WTC11 (cell line): Measurements from ENCODE around the gene IMPDH1. TPM values are rescaled to one million over a fixed set of nuclear protein-coding genes. Genes with fewer than 3 reads are reported as not detected.

ENCODE experiments used
- ATAC-seq: fragments of 200-7000 bp; cut with Tn5 transposase; 2 replicates; pipeline ENCODE4 v1.10.0; 2021; ENCODE audit warnings: mild to moderate bottlenecking, moderate library complexity
- CTCF ChIA-PET: fragments of 300-600 bp; sonication (Branson Sonifier 250); formaldehyde crosslinking; loops from one replicate; lab custom pipeline; 2021; ENCODE audit warnings: antibody characterized with exemption; lab: Charles Lee
- POLR2A ChIA-PET: fragments of 350-600 bp; sonication (Branson Sonifier 250); formaldehyde crosslinking; loops from one replicate; lab custom pipeline; 2021; ENCODE audit warnings: antibody characterized with exemption; lab: Charles Lee
- DNase-seq: peaks from one replicate; pipeline ENCODE4 v3.0.0; 2021; ENCODE audit warnings: low spot score
- H3K27ac Mint-ChIP-seq: 2 replicates; pipeline ENCODE4 v1.8.0; 2021; ENCODE audit warnings: mixed read lengths
- H3K27me3 Mint-ChIP-seq: 2 replicates; pipeline ENCODE4 v1.8.0; 2021; ENCODE audit warnings: low read depth, mild to moderate bottlenecking, moderate library complexity, mixed read lengths
- H3K36me3 Mint-ChIP-seq: 2 replicates; pipeline ENCODE4 v1.8.0; 2021; ENCODE audit warnings: mixed read lengths
- H3K4me1 Mint-ChIP-seq: 2 replicates; pipeline ENCODE4 v1.8.0; 2022; ENCODE audit warnings: mixed read lengths
- H3K4me3 Mint-ChIP-seq: 2 replicates; pipeline ENCODE4 v1.8.0; 2021; ENCODE audit warnings: mild to moderate bottlenecking, moderate library complexity, mixed read lengths
- H3K9me3 Mint-ChIP-seq: 2 replicates; pipeline ENCODE4 v1.8.0; 2021; ENCODE audit warnings: mixed read lengths
- ARID4B ChIP-seq: sonication (generic); formaldehyde crosslinking; IDR thresholded peaks from 2 replicates; pipeline ENCODE4 v1.8.0; 2023; ENCODE audit warnings: missing genetic modification reagents, mild to moderate bottlenecking, borderline replicate concordance
- ESRRA ChIP-seq: sonication (generic); formaldehyde crosslinking; IDR thresholded peaks from 2 replicates; pipeline ENCODE4 v1.8.1; 2022; ENCODE audit warnings: mild to moderate bottlenecking, missing genetic modification reagents, borderline replicate concordance
- FOXK1 ChIP-seq: sonication (generic); formaldehyde crosslinking; IDR thresholded peaks from 2 replicates; pipeline ENCODE4 v1.8.0; 2022; ENCODE audit warnings: mild to moderate bottlenecking, moderate library complexity, missing genetic modification reagents
- GTF2I ChIP-seq: fragments of 250-450 bp; sonication (Bioruptor Pico); conservative IDR thresholded peaks from 2 replicates; pipeline ENCODE4 v1.4.0; 2021; ENCODE audit warnings: mild to moderate bottlenecking
- HMGXB4 ChIP-seq: sonication (generic); formaldehyde crosslinking; IDR thresholded peaks from 2 replicates; pipeline ENCODE4 v1.8.1; 2023; ENCODE audit warnings: mild to moderate bottlenecking, moderate library complexity, missing genetic modification reagents
- KAT7 ChIP-seq: sonication (generic); formaldehyde crosslinking; IDR thresholded peaks from 2 replicates; pipeline ENCODE4 v1.8.1; 2023; ENCODE audit warnings: missing genetic modification reagents, mild to moderate bottlenecking, borderline replicate concordance
- RELA ChIP-seq: sonication (generic); formaldehyde crosslinking; IDR thresholded peaks from 2 replicates; pipeline ENCODE4 v1.8.1; 2022; ENCODE audit warnings: missing genetic modification reagents, mild to moderate bottlenecking, borderline replicate concordance
- SMAD3 ChIP-seq: sonication (generic); formaldehyde crosslinking; IDR thresholded peaks from 2 replicates; pipeline ENCODE4 v1.8.0; 2022; ENCODE audit warnings: missing genetic modification reagents, mild to moderate bottlenecking, borderline replicate concordance
- SMAD4 ChIP-seq: sonication (generic); formaldehyde crosslinking; IDR thresholded peaks from 2 replicates; pipeline ENCODE4 v1.8.0; 2022; ENCODE audit warnings: mild to moderate bottlenecking, missing genetic modification reagents
- STAT6 ChIP-seq: sonication (generic); formaldehyde crosslinking; conservative IDR thresholded peaks from 2 replicates; pipeline ENCODE4 v1.8.1; 2023; ENCODE audit warnings: mild to moderate bottlenecking, low read depth, missing genetic modification reagents, moderate library complexity
- TP53 ChIP-seq: sonication (generic); formaldehyde crosslinking; IDR thresholded peaks from 2 replicates; pipeline ENCODE4 v1.8.1; 2023; ENCODE audit warnings: mild to moderate bottlenecking, missing genetic modification reagents
- ZBTB43 ChIP-seq: sonication (generic); formaldehyde crosslinking; IDR thresholded peaks from 2 replicates; pipeline ENCODE4 v1.8.1; 2023; ENCODE audit warnings: mild to moderate bottlenecking, missing genetic modification reagents
- ZNF219 ChIP-seq: sonication (generic); formaldehyde crosslinking; IDR thresholded peaks from 2 replicates; pipeline ENCODE4 v1.8.0; 2023; ENCODE audit warnings: missing genetic modification reagents, mild to moderate bottlenecking, borderline replicate concordance
- total RNA-seq: library from RNA; stranded (reverse); gene quantifications from 3 replicates; pipeline ENCODE4 v1.2.3, GENCODE V29; 2021

IMPDH1 gene
- total RNA-seq, 1 experiment from 2014 or later: 54.2 TPM

- no peak for TF ChIP-seq HMGXB4 (CRISPR knock-in tag)
- TF ChIP-seq ESRRA (CRISPR knock-in tag): no peak
- TF ChIP-seq TP53 (CRISPR knock-in tag): no peak
- no peak for TF ChIP-seq STAT6 (CRISPR knock-in tag)
- no peak for TF ChIP-seq SMAD4 (CRISPR knock-in tag)
- no peak for TF ChIP-seq ARID4B (CRISPR knock-in tag)
- no peak for TF ChIP-seq KAT7
- TF ChIP-seq SMAD3 (CRISPR knock-in tag): no peak
- TF ChIP-seq RELA (CRISPR knock-in tag): no peak
Observed at GRCh38 chr7:128362670-128363069, 47.1 kb downstream of the IMPDH1 start (continued).

- H3K4me1 Mint-ChIP-seq: peaks cover 23% of the 10 kb centered on the region
- H3K27me3 Mint-ChIP-seq: peaks cover 94% of the 10 kb centered on the region
- ATAC-seq (peak; percentile 40), DNase-seq (peak; percentile 38)
- CTCF ChIA-PET: interaction anchor here (1.0 to 9.2 kb wide), 4 partner anchors 9 to 26 kb away, joined by 4 to 107 read pairs (median 6); no protein-coding TSS in a partner anchor
- POLR2A ChIA-PET: no interaction called here
- no peak within 1 kb of the TSS for H3K27ac Mint-ChIP-seq
- peak within 1 kb of the TSS; percentile 74 for H3K4me3 Mint-ChIP-seq
- TF ChIP-seq GTF2I (no peak), FOXK1 (0 out of 2 replicates have a peak, but pooled peaks have one; percentile 6), ZBTB43 (CRISPR knock-in tag) (peak; percentile 60; the same call in 1 of the 2 replicates), ZNF219 (CRISPR knock-in tag) (0 out of 2 replicates have a peak, but pooled peaks have one; percentile 44)
- TF ChIP-seq, all 79 proteins: peak for 3
- no peaks in the 10 kb centered on the region for H3K36me3 Mint-ChIP-seq
- H3K9me3 Mint-ChIP-seq: no peaks in the 10 kb centered on the region
Observed at GRCh38 chr7:128361411-128362379, 48.1 kb downstream of the IMPDH1 start, which contains the start of gene PRRT4. Gene PRRT4 (minus strand): TSS chr7:128361690.
